ENCODE measurements around the gene ST14. TPM values are rescaled to one million over a fixed set of nuclear protein-coding genes. Genes with fewer than 3 reads are reported as not detected.

Gene ST14
- polyA plus RNA-seq, 1 of the 3 experiments (the other 2 are of a cell fraction) = not detected

DNA sequence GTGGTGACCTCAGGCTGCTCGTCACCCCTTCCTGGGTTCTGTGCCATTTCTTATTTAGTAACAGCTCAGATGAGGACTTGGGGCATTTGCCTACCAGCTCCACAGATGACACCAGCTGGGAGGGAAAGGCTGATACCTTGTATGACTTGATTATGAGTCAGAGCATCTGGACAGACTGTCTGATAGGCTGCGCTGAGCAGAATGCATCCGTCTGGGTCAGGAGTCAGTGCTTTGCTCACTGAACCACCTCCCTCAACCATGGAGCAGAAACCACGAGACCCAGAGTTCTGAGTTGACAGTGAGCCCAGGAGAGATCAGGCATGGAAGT lies 6.8 kb downstream of the ST14 start:
- H3K27me3 ChIP-seq (ENCODE audit: insufficient read depth) = peaks cover 7% of the 10 kb centered on the region; the same call in 1 of the 2 replicates
- WGBS (ENCODE audit: low lambda C conversion rate) = 6% methylated on average over 4 of the region's 4 CpGs
- DNase-seq = peak; percentile 46
- H3K27ac ChIP-seq (ENCODE audit: low read depth in 2 of 2, low read length in 1 of 2) = no peak overlapping the region
- POLR2A ChIA-PET = no interaction called here
- H4K20me1 ChIP-seq (ENCODE audit: insufficient read depth) = no peaks in the 10 kb centered on the region
- no peaks in the 10 kb centered on the region for H3F3A ChIP-seq (replicated peaks; ENCODE audit: insufficient read depth)
- no peaks in the 10 kb centered on the region for H3K9me2 ChIP-seq
- H3K4me2 ChIP-seq = peak overlapping the region; percentile 16; the same call in 1 of the 2 replicates
- H3K4me3 ChIP-seq (ENCODE audit: low read depth in 2 of 2, low read length in 1 of 2) = no peak overlapping the region
- no peaks in the 10 kb centered on the region for H3K79me2 ChIP-seq (ENCODE audit: insufficient read depth)
- CTCF ChIA-PET = interaction anchor here (0.8 to 1.0 kb wide), 2 partner anchors 18 to 34 kb away, joined by 3 read pairs; no protein-coding TSS in a partner anchor
- H3K9ac ChIP-seq = no peak overlapping the region
- H3K9me3 ChIP-seq = no peaks in the 10 kb centered on the region
- H3K4me1 ChIP-seq (ENCODE audit: control insufficient read depth in 1 of 2, insufficient read depth in 2 of 2, low read depth in 1 of 2, low read length in 1 of 2) = peaks cover 3 to 6% of the 10 kb centered on the region in 2 experiments; a peak in 1 of 4 replicates
- no peak overlapping the region for H2AFZ ChIP-seq (ENCODE audit: low read depth)
- no peaks in the 10 kb centered on the region for H3K36me3 ChIP-seq (replicated peaks in 1 of 2; ENCODE audit: control insufficient read depth in 1 of 2, insufficient read depth in 2 of 2, low read length in 1 of 2)
- TF ChIP-seq POLR2AphosphoS5 (IDR thresholded peaks at IDR 0.05; ENCODE audit: low read depth, low read length) = no peak
- TF ChIP-seq, protein P1, sequence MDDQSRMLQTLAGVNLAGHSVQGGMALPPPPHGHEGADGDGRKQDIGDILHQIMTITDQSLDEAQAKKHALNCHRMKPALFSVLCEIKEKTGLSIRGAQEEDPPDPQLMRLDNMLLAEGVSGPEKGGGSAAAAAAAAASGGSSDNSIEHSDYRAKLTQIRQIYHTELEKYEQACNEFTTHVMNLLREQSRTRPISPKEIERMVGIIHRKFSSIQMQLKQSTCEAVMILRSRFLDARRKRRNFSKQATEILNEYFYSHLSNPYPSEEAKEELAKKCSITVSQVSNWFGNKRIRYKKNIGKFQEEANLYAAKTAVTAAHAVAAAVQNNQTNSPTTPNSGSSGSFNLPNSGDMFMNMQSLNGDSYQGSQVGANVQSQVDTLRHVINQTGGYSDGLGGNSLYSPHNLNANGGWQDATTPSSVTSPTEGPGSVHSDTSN (IDR thresholded peaks at IDR 0.05) = peak; percentile 62
- TF ChIP-seq, protein P2, sequence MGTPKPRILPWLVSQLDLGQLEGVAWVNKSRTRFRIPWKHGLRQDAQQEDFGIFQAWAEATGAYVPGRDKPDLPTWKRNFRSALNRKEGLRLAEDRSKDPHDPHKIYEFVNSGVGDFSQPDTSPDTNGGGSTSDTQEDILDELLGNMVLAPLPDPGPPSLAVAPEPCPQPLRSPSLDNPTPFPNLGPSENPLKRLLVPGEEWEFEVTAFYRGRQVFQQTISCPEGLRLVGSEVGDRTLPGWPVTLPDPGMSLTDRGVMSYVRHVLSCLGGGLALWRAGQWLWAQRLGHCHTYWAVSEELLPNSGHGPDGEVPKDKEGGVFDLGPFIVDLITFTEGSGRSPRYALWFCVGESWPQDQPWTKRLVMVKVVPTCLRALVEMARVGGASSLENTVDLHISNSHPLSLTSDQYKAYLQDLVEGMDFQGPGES (IDR thresholded peaks at IDR 0.05; ENCODE audit: low read depth, low read length) = no peak
- no peak for TF ChIP-seq SIN3A (IDR thresholded peaks at IDR 0.05; ENCODE audit: borderline replicate concordance, low read depth, low read length)
- no peak for TF ChIP-seq GABPA (IDR thresholded peaks at IDR 0.05; ENCODE audit: low read depth)
- no peak for TF ChIP-seq ZBTB33 (IDR thresholded peaks at IDR 0.05; ENCODE audit: borderline replicate concordance, low read depth)
- TF ChIP-seq RCOR1 (IDR thresholded peaks at IDR 0.05; ENCODE audit: low read length) = no peak
- TF ChIP-seq RFX5 (IDR thresholded peaks at IDR 0.05; ENCODE audit: low read length) = no peak
- TF ChIP-seq, protein P3, sequence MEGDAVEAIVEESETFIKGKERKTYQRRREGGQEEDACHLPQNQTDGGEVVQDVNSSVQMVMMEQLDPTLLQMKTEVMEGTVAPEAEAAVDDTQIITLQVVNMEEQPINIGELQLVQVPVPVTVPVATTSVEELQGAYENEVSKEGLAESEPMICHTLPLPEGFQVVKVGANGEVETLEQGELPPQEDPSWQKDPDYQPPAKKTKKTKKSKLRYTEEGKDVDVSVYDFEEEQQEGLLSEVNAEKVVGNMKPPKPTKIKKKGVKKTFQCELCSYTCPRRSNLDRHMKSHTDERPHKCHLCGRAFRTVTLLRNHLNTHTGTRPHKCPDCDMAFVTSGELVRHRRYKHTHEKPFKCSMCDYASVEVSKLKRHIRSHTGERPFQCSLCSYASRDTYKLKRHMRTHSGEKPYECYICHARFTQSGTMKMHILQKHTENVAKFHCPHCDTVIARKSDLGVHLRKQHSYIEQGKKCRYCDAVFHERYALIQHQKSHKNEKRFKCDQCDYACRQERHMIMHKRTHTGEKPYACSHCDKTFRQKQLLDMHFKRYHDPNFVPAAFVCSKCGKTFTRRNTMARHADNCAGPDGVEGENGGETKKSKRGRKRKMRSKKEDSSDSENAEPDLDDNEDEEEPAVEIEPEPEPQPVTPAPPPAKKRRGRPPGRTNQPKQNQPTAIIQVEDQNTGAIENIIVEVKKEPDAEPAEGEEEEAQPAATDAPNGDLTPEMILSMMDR (IDR thresholded peaks at IDR 0.05) = no peak
- no peak for TF ChIP-seq FOXJ3 (CRISPR knock-in tag; IDR thresholded peaks at IDR 0.05)
- TF ChIP-seq FOSL2 (IDR thresholded peaks at IDR 0.05; ENCODE audit: borderline replicate concordance, low read depth) = peak; percentile 94
- TF ChIP-seq CHD2 (IDR thresholded peaks at IDR 0.05; ENCODE audit: low read length, partially characterized antibody) = no peak
- TF ChIP-seq JUND (IDR thresholded peaks at IDR 0.05) = peak; percentile 77
- no peak for TF ChIP-seq RAD21 (IDR thresholded peaks at IDR 0.05; ENCODE audit: low read length)
- no peak for TF ChIP-seq SMC3 (IDR thresholded peaks at IDR 0.05; ENCODE audit: low read depth, low read length)
- TF ChIP-seq TAF1 (IDR thresholded peaks at IDR 0.05; ENCODE audit: borderline replicate concordance, low read depth, low read length) = no peak
- TF ChIP-seq MEF2A (IDR thresholded peaks at IDR 0.05; ENCODE audit: borderline replicate concordance, low read depth) = no peak
- no peak for TF ChIP-seq GATA2 (CRISPR knock-in tag; IDR thresholded peaks at IDR 0.05)
- TF ChIP-seq ELF1 (IDR thresholded peaks at IDR 0.05) = no peak
- TF ChIP-seq MXI1 (IDR thresholded peaks at IDR 0.05; ENCODE audit: low read depth, low read length) = no peak
- no peak for TF ChIP-seq EZH2phosphoT487 (IDR thresholded peaks at IDR 0.05; ENCODE audit: borderline replicate concordance, low read depth)
- TF ChIP-seq, protein P4, sequence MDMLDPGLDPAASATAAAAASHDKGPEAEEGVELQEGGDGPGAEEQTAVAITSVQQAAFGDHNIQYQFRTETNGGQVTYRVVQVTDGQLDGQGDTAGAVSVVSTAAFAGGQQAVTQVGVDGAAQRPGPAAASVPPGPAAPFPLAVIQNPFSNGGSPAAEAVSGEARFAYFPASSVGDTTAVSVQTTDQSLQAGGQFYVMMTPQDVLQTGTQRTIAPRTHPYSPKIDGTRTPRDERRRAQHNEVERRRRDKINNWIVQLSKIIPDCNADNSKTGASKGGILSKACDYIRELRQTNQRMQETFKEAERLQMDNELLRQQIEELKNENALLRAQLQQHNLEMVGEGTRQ (IDR thresholded peaks at IDR 0.05; ENCODE audit: borderline replicate concordance, low read depth, low read length) = no peak
- no peak for TF ChIP-seq YY1 (IDR thresholded peaks at IDR 0.05; ENCODE audit: low read depth)
- no peak for TF ChIP-seq FOXM1 (IDR thresholded peaks at IDR 0.05; ENCODE audit: low read depth)
- peak; percentile 40; the same call in 1 of the 2 replicates for TF ChIP-seq NFIC (IDR thresholded peaks at IDR 0.05; ENCODE audit: borderline replicate concordance)
- TF ChIP-seq RXRA (IDR thresholded peaks at IDR 0.05; ENCODE audit: borderline replicate concordance, low read depth) = no peak
- TF ChIP-seq, protein P5, sequence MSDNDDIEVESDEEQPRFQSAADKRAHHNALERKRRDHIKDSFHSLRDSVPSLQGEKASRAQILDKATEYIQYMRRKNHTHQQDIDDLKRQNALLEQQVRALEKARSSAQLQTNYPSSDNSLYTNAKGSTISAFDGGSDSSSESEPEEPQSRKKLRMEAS (IDR thresholded peaks at IDR 0.05; ENCODE audit: low read depth) = peak; percentile 71
- peak in 1 of 2 experiments; percentile 35; a peak in 1 of 4 replicates for TF ChIP-seq EP300 (IDR thresholded peaks at IDR 0.05; ENCODE audit: borderline replicate concordance in 1 of 2, low read depth in 1 of 2, low read length in 1 of 2)
- no peak for TF ChIP-seq NRF1 (IDR thresholded peaks at IDR 0.05; ENCODE audit: low read depth, low read length)
- no peak for TF ChIP-seq TEAD4 (IDR thresholded peaks at IDR 0.05; ENCODE audit: borderline replicate concordance, insufficient read depth)

Measured in SK-N-SH (cell line).